Endothelial cell of umbilical vein (primary cell): ENCODE data around the gene SF3B4. TPM values are rescaled to one million over a fixed set of nuclear protein-coding genes. Genes with fewer than 3 reads are reported as not detected.

Experiments used
- BruUV-seq: library from RNA; stranded (reverse); fragments of 400-500 nt; replicated peaks from 2 replicates; lab custom pipeline; 2021; lab: Mats Ljungman, UMichigan
- CTCF ChIA-PET: fragments of 300-600, 350-600 bp; sonication (Branson Sonifier 250); formaldehyde crosslinking; loops from one replicate; lab custom pipeline; 2021; ENCODE audit warnings: antibody characterized with exemption, inconsistent platforms; lab: Charles Lee
- POLR2A ChIA-PET: fragments of 300-600, 350-600 bp; sonication (Branson Sonifier 250); formaldehyde crosslinking; loops from one replicate; lab custom pipeline; 2021; ENCODE audit warnings: antibody characterized with exemption, inconsistent platforms; lab: Charles Lee
- DNase-seq: peaks from one replicate; pipeline ENCODE4 v3.0.0-alpha.2; 2011; ENCODE audit warnings: low read depth, low spot score
- FAIRE-seq: peaks from 2 replicates; lab custom pipeline; 2011; peaks lifted over from hg19 to GRCh38; lab: Jason Lieb, UNC
- H2AFZ ChIP-seq: 2 replicates; pipeline ENCODE4 v1.6.0; 2012; ENCODE audit warnings: low read depth, low read length, control low read depth, inconsistent platforms
- H3K27ac ChIP-seq: 2 replicates; pipeline ENCODE4 v1.5.1; 2011; ENCODE audit warnings: low read depth, mild to moderate bottlenecking, control low read depth, low read length, moderate library complexity; ENCODE audit not compliant: insufficient read depth
- H3K27me3 ChIP-seq, 2 experiments: 2 replicates each; pipeline versions ENCODE4 v1.6.0 to v1.6.1; 2011; ENCODE audit warnings: low read length in 2 of 2, mixed read lengths in 1 of 2; ENCODE audit not compliant: control insufficient read depth in 2 of 2, insufficient read depth in 2 of 2
- H3K36me3 ChIP-seq, 2 experiments: 2 replicates in 1 of 2; 3 replicates in 1 of 2; pipeline ENCODE4 v1.5.1; 2011; ENCODE audit warnings: low read length in 2 of 2, mild to moderate bottlenecking in 1 of 2, moderate library complexity in 1 of 2; ENCODE audit not compliant: control insufficient read depth in 2 of 2, insufficient read depth in 2 of 2; ENCODE audit errors: extremely low read depth in 1 of 2
- H3K4me1 ChIP-seq: 3 replicates; pipeline ENCODE4 v1.5.1; 2011; ENCODE audit warnings: mild to moderate bottlenecking, low read length; ENCODE audit not compliant: control insufficient read depth, insufficient read depth; ENCODE audit errors: extremely low read depth
- H3K4me2 ChIP-seq: 2 replicates; pipeline ENCODE4 v1.6.1; 2011; ENCODE audit warnings: low read length, control low read depth, mixed read lengths; ENCODE audit not compliant: insufficient read depth
- H3K4me3 ChIP-seq, 3 experiments: fragments of 200-600 bp in 1 of 3; sonication (generic), shearing (Covaris generic) in 1 of 3; replicated peaks in 1 of 3; 2 replicates each; pipeline ENCODE4 v1.5.1; 2011 to 2016; ENCODE audit warnings: control low read depth in 3 of 3, low read length in 3 of 3, mild to moderate bottlenecking in 2 of 3, inconsistent platforms in 1 of 3, low read depth in 1 of 3, moderate library complexity in 1 of 3; ENCODE audit not compliant: insufficient read depth in 1 of 3
- H3K79me2 ChIP-seq: 2 replicates; pipeline ENCODE4 v1.6.0; 2012; ENCODE audit warnings: low read length, inconsistent platforms; ENCODE audit not compliant: control insufficient read depth, insufficient read depth
- H3K9ac ChIP-seq: replicated peaks from 2 replicates; pipeline ENCODE3; 2011; ENCODE audit warnings: low read length, control low read depth; ENCODE audit not compliant: insufficient read depth; ENCODE audit errors: extremely low read depth
- H3K9me1 ChIP-seq: replicated peaks from 3 replicates; pipeline ENCODE4 v1.6.0; 2011; ENCODE audit warnings: mild to moderate bottlenecking, low read length; ENCODE audit not compliant: control insufficient read depth, insufficient read depth; ENCODE audit errors: extremely low read depth
- H3K9me3 ChIP-seq: replicated peaks from 2 replicates; pipeline ENCODE4 v1.5.1; 2012; ENCODE audit warnings: low read length, inconsistent platforms; ENCODE audit not compliant: control insufficient read depth, insufficient read depth
- H4K20me1 ChIP-seq: replicated peaks from 2 replicates; pipeline ENCODE3; 2011; ENCODE audit warnings: mild to moderate bottlenecking, low read length; ENCODE audit not compliant: control insufficient read depth, insufficient read depth; ENCODE audit errors: extremely low read depth
- CTCF ChIP-seq, 2 donors: IDR thresholded peaks; 1 replicate in 1 of 2; 2 replicates in 1 of 2; pipeline ENCODE4 v1.5.1; 2011; ENCODE audit warnings: low read length in 2 of 2, mild to moderate bottlenecking in 2 of 2, moderate library complexity in 2 of 2, control low read depth in 1 of 2, inconsistent platforms in 1 of 2, low read depth in 1 of 2; ENCODE audit not compliant: insufficient read depth in 1 of 2; ENCODE audit errors: extremely low read depth in 1 of 2
- EZH2 ChIP-seq: IDR thresholded peaks from 2 replicates; pipeline ENCODE4 v1.6.1; 2012; ENCODE audit warnings: borderline replicate concordance, low read depth, mild to moderate bottlenecking, moderate library complexity, low read length, inconsistent platforms; ENCODE audit not compliant: severe bottlenecking
- FOS ChIP-seq: IDR thresholded peaks from 2 replicates; pipeline ENCODE4 v1.6.1; 2011; ENCODE audit warnings: mild to moderate bottlenecking, low read length, moderate library complexity, borderline replicate concordance; ENCODE audit not compliant: insufficient read depth
- GATA2 ChIP-seq: IDR thresholded peaks from 2 replicates; pipeline ENCODE4 v1.7.0; 2011; ENCODE audit warnings: low read depth, mild to moderate bottlenecking, moderate library complexity, mixed read lengths, low read length; ENCODE audit not compliant: insufficient read length, insufficient read depth
- JUN ChIP-seq: IDR thresholded peaks from 2 replicates; pipeline ENCODE4 v1.6.1; 2011; ENCODE audit warnings: borderline replicate concordance, low read depth; ENCODE audit not compliant: insufficient read length, insufficient read depth
- MAX ChIP-seq: IDR thresholded peaks from 2 replicates; pipeline ENCODE4 v1.6.1; 2011; ENCODE audit not compliant: insufficient read depth, insufficient read length
- MYC ChIP-seq: IDR thresholded peaks from one replicate; pipeline ENCODE4 v1.6.1; 2011; ENCODE audit warnings: mild to moderate bottlenecking, low read depth, low read length
- POLR2A ChIP-seq: IDR thresholded peaks from 2 replicates; pipeline ENCODE4 v1.6.1; 2012; ENCODE audit warnings: low read depth, mild to moderate bottlenecking, control low read depth, low read length
- POLR2AphosphoS5 ChIP-seq: IDR thresholded peaks from 2 replicates; pipeline ENCODE4 v1.6.1; 2012; ENCODE audit warnings: low read depth, mild to moderate bottlenecking, control low read depth, low read length, moderate library complexity; ENCODE audit not compliant: insufficient read depth
- dilution Hi-C: fragments of 300-500 bp; cut with MboI; formaldehyde crosslinking; loops from one replicate; pipeline ENCODE4 v1.15.0; 2019; ENCODE audit warnings: low sequenced_read_pairs; ENCODE audit not compliant: extremely low pct_ligation_motif_present
- intact Hi-C: fragments of 100-400 bp; cut with micrococcal nuclease; formaldehyde crosslinking; loops from one replicate; pipeline ENCODE4 v1.10.0; 2022
- polyA plus RNA-seq, 4 experiments: library from polyadenylated mRNA; depleted of rRNA in 3 of 4; stranded (reverse) in 3 of 4; unstranded in 1 of 4; fragments of >200 nt; gene quantifications; 2 replicates each; pipeline versions ENCODE4 v1.2.1 to v1.2.3, GENCODE V29; 2011 to 2012; ENCODE audit warnings: missing spikeins in 1 of 4
- total RNA-seq: library from RNA; stranded (reverse); gene quantifications from 2 replicates; pipeline ENCODE4 v1.2.3, GENCODE V29; 2021

SF3B4 gene
- total and polyA plus RNA-seq, 2 donors (not counting 3 experiments of a cell fraction or from before 2014, with no cell fraction given): 62.7 to 74.4 TPM

DNA sequence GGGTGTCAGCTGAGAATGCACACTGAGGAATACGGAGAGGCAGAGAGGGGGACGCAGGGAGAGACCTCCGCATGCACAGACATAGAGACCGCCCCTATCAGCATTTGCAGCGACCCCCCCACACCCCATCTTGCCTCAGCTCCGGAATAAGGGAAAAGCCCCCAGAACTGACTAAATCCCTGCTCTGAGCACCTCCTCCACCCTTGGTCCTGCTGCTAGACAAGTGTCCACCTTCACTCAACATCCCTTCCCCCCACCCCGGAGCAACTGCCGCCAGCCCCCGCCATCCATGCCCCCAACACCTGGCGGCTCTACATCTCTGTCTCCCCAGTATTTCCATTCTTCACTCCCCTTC is 10.7 kb downstream of the SF3B4 start:
- no peak for TF ChIP-seq CTCF (IDR thresholded peaks at IDR 0.05; ENCODE audit: extremely low read depth in 1 of 2, insufficient read depth in 1 of 2, low read depth in 1 of 2, low read length in 2 of 2)
- no peak for TF ChIP-seq POLR2AphosphoS5
- TF ChIP-seq EZH2: no peak
- TF ChIP-seq FOS: no peak
- no peak for TF ChIP-seq MAX
- TF ChIP-seq POLR2A: no peak
- no peak for TF ChIP-seq JUN
- no peak for TF ChIP-seq GATA2
- TF ChIP-seq MYC: no peak
- Histone ChIP-seq H3K4me3 (no peak overlapping the region), H3K27ac (no peak overlapping the region), H3K27me3 (peaks cover 17 to 25% of the 10 kb centered on the region in 2 experiments), H2AFZ (no peak overlapping the region), H3K9me1 (no peaks in the 10 kb centered on the region), H3K9ac (no peak overlapping the region), H4K20me1 (no peaks in the 10 kb centered on the region), H3K4me2 (no peak overlapping the region), H3K36me3 (no peaks in the 10 kb centered on the region), H3K79me2 (no peaks in the 10 kb centered on the region), H3K9me3 (no peaks in the 10 kb centered on the region), H3K4me1 (peaks cover 3% of the 10 kb centered on the region)
- intact Hi-C loops (no loop called here), dilution Hi-C loops (no loop called here)
- DNase-seq (no peak), FAIRE-seq (no peak)
- ChIA-PET CTCF (no interaction called here), POLR2A (no interaction called here)
- no TSS peak for BruUV-seq
